Central memory CD8-positive, alpha-beta T cell (primary cell): Measurements from ENCODE around the gene SACM1L.
"Not testable (repeated sequence)": the region's sequence is repeated elsewhere in the genome, so short reads cannot be mapped to it uniquely, and the experiment has no call there.

ENCODE experiments used
- ATAC-seq: fragments of 150-1000 bp; cut with Tn5 transposase; replicated peaks from 2 replicates; pipeline ENCODE4 v1.10.0; 2022; ENCODE audit warnings: mild to moderate bottlenecking, moderate FRiP score, moderate number of reproducible peaks; ENCODE audit not compliant: poor library complexity, severe bottlenecking; ENCODE audit errors: extremely low read depth
- DNase-seq, 2 donors: peaks; one replicate each; pipeline ENCODE4 v3.0.0; 2021; ENCODE audit warnings: low spot score in 2 of 2
- H3K27ac Mint-ChIP-seq: one replicate; pipeline ENCODE4 v1.8.0; 2022; ENCODE audit warnings: low read depth, mild to moderate bottlenecking, moderate library complexity, mixed read lengths
- H3K27me3 Mint-ChIP-seq: one replicate; pipeline ENCODE4 v1.8.0; 2022; ENCODE audit warnings: mixed read lengths
- H3K36me3 Mint-ChIP-seq: one replicate; pipeline ENCODE4 v1.8.0; 2022; ENCODE audit warnings: mild to moderate bottlenecking, moderate library complexity, mixed read lengths; ENCODE audit not compliant: insufficient read depth
- H3K4me1 Mint-ChIP-seq: one replicate; pipeline ENCODE4 v1.8.0; 2022; ENCODE audit warnings: mixed read lengths
- H3K4me3 Mint-ChIP-seq: one replicate; pipeline ENCODE4 v1.8.0; 2022; ENCODE audit warnings: mild to moderate bottlenecking, moderate library complexity, mixed read lengths
- H3K9me3 Mint-ChIP-seq: one replicate; pipeline ENCODE4 v1.8.0; 2022; ENCODE audit warnings: mixed read lengths

Gene SACM1L

DNA sequence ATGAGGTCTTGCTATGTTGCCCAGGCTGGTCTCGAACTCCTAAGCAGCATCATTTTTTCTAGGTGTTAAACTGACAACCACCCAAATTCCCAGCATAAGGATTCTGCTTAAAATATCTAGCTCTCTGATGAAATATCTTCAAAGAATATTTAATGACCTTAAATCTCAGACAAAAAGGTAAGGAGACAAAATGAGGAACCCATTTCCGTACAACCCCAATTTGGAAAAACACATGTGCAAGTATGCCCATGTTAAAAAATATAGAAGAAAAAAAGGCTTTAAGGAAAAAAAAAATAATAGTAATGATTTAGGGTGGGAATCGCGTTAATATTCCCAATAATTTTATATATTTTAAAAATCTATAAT is 1.4 kb upstream of the SACM1L start:
- H3K4me3 Mint-ChIP-seq: peak overlapping the region; percentile 84
- no peak for ATAC-seq
- H3K4me1 Mint-ChIP-seq: peaks cover 50% of the 10 kb centered on the region
- H3K9me3 Mint-ChIP-seq: no peaks in the 10 kb centered on the region
- H3K27ac Mint-ChIP-seq: peak overlapping the region; percentile 99
- no peak for DNase-seq
- peaks cover 31% of the 10 kb centered on the region for H3K36me3 Mint-ChIP-seq
- no peaks in the 10 kb centered on the region for H3K27me3 Mint-ChIP-seq

DNA sequence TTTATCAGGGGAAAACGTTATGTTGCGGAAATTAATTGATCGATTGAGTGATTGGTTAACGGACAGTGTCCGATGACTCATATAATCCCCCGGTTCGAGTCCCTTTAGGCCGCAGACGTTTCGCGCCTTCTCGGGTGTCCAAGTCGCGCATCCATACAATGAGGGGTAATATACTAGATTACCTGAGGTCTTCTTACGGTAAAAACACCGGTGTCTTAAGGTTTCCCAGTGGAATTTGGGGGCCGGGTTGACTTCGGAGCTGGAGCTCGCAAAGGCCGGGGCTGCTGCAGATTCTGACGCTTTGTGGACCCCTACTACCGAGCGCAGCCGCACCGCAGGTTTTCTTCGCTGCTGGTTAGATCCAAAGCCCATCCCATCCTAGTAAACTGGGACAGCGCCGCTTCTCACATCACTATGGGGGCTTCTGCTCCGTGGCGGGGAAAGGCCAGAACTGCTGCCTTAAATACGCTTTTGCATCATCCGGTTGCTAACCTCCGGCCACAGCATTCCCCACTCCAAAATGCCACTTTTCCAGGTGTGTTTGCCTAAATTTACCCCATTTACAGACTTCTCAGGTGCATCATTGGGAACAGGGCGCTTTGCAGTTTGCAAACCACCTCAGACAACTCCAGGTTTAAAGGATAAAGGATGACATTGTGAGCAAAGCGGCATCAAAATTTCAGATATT is 858 bp upstream of the SACM1L start:
- H3K27me3 Mint-ChIP-seq: no peaks in the 10 kb centered on the region
- no peak for DNase-seq

DNA sequence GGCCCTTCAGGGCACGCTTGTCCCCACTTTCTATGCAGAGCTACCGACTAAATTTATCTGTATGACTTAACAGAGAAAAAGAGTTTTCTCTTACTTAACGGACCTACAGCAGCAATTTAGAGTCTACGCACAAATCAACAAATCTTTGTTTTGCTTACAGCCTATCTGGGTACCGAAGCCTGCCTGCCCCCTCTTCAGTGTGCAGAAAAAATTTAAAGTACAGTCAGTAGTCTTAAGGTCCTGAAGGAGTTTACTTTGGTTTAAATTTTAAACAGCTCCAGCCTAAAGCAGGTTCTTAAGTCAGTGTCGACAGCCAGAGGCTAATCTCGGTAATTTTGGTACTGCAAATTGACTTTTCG is 570 bp downstream of the SACM1L start:
- Mint-ChIP-seq H3K36me3 (peaks cover 46% of the 10 kb centered on the region), H3K4me3 (peak overlapping the region; percentile 84), H3K27ac (peak overlapping the region; percentile 99), H3K27me3 (no peaks in the 10 kb centered on the region), H3K4me1 (peaks cover 70% of the 10 kb centered on the region), H3K9me3 (no peaks in the 10 kb centered on the region)
- ATAC-seq (no peak), DNase-seq (no peak)

More for the DNA sequence above, 858 bp upstream of the SACM1L start:
- peak; percentile 1 for ATAC-seq
- peaks cover 56% of the 10 kb centered on the region for H3K4me1 Mint-ChIP-seq
- no peaks in the 10 kb centered on the region for H3K9me3 Mint-ChIP-seq
- peak overlapping the region; percentile 84 for H3K4me3 Mint-ChIP-seq
- H3K36me3 Mint-ChIP-seq: peaks cover 34% of the 10 kb centered on the region
- H3K27ac Mint-ChIP-seq: peak overlapping the region; percentile 99

DNA sequence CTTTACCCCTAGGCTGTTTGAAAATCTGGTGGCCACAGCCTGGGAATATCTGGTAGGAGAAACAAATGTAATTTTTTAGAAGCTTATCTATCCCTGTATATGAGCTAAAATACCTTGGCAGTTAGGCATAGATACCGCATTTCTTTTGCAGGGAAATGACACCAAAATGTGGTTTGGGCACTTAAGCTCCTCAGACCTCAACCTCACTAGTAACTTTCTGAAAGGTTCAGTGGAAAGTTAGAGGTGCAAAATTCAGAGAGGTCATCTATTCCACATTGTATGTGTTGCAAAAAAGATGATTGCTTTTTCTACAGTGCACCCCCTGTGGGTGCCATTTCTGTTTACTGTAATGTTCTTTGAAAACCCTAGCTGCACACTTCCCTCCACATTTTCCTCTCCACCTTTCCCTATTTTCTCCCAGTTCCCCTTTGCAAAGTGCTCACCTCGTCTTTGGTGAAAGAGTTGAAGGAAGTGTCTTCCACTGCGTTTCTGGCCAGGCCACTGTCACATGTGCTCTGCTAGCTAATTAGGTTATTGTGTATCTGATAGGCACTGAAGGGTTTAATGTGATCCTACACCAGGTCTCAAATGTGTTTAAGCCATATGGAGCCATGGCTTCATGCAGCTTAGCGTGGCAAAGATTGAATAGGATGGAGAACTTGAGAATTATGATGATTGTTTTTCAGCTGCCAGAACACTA is 1.3 kb downstream of the SACM1L start:
- DNase-seq (no peak), ATAC-seq (no peak)
- H3K4me1 Mint-ChIP-seq: peaks cover 75% of the 10 kb centered on the region
- peaks cover 49% of the 10 kb centered on the region for H3K36me3 Mint-ChIP-seq
- H3K27me3 Mint-ChIP-seq: no peaks in the 10 kb centered on the region
- no peaks in the 10 kb centered on the region for H3K9me3 Mint-ChIP-seq
- H3K27ac Mint-ChIP-seq: peak overlapping the region; percentile 99
- H3K4me3 Mint-ChIP-seq: peak overlapping the region; percentile 84

DNA sequence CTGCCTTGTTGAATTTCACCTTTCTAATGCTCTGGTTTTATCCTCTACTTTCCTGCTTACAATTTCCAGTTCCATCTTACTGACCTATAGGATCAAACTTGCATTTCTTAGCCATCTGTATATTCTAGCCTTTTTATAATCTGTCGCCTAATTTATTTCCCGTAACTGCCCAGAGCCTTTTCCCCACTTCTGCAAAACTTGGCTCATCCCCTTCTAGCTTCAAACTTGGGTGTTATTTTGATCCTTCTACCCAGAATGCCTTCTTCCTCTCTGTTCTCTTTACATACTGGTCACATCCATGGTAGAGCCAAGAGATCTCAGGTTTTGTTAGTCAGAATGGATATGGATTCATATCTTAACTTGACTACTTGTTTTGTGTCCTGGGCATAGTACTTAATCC is 2.6 kb downstream of the SACM1L start:
- no peak for ATAC-seq
- no peak for DNase-seq
- no peaks in the 10 kb centered on the region for H3K27me3 Mint-ChIP-seq
- peak overlapping the region; percentile 99 for H3K27ac Mint-ChIP-seq
- peaks cover 82% of the 10 kb centered on the region for H3K4me1 Mint-ChIP-seq
- H3K4me3 Mint-ChIP-seq: peak overlapping the region; percentile 84
- peaks cover 52% of the 10 kb centered on the region for H3K36me3 Mint-ChIP-seq
- no peaks in the 10 kb centered on the region for H3K9me3 Mint-ChIP-seq

DNA sequence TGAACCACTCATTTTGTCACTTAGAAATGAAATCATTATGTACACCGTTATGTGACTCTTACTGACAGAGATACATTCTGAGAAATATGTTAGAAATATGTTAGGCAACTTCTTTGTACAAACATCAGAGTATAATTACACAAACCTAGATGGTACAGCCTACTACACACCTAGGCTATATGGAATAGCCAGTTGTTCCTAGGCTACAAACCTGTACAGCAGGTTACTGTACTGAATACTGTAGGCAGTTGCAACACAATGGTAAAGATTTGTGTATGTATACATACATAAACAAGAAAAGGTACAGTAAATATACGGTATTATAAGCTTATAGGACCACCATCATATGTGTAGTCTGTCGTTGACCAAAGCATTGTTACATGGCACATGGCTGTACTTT is 3.7 kb downstream of the SACM1L start:
- Mint-ChIP-seq H3K27ac (peak overlapping the region; percentile 99), H3K4me3 (peak overlapping the region; percentile 84), H3K36me3 (peaks cover 59% of the 10 kb centered on the region), H3K4me1 (peaks cover 87% of the 10 kb centered on the region), H3K27me3 (no peaks in the 10 kb centered on the region), H3K9me3 (no peaks in the 10 kb centered on the region)
- no peak for ATAC-seq
- no peak for DNase-seq

DNA sequence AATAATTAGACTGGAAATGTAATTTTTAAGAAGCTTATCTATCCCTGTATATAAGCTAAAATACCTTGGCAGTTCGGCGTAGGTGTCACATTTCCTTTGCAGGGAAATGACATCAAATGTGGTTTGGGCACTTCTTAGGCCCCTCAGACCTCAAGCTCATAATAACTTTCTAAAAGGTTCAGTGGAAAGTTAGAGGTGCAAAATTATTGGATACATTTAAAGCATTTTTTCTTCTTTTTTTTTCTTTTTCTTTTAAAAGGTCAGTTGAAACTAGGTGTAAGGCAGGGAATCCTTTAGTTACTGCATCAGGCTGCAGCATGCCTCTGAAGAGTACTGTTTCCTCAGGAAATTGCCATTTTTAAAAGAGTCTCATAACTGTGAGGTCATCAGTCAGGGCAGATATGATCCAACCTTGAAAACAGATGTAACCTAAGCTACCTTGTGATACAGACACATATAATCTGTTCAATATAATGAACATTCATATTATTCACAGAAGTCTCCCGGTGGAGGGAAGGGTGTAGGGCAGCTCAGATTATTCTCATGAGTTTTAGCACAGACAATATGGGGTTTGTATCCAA is 4.8 kb downstream of the SACM1L start:
- Mint-ChIP-seq H3K4me1 (peaks cover 82% of the 10 kb centered on the region), H3K27ac (peak overlapping the region; percentile 99), H3K4me3 (peak overlapping the region; percentile 76), H3K9me3 (no peaks in the 10 kb centered on the region), H3K36me3 (peaks cover 50% of the 10 kb centered on the region), H3K27me3 (no peaks in the 10 kb centered on the region)
- DNase-seq (peak in 1 of 2 donors; percentile 36), ATAC-seq (peak; percentile 72)

DNA sequence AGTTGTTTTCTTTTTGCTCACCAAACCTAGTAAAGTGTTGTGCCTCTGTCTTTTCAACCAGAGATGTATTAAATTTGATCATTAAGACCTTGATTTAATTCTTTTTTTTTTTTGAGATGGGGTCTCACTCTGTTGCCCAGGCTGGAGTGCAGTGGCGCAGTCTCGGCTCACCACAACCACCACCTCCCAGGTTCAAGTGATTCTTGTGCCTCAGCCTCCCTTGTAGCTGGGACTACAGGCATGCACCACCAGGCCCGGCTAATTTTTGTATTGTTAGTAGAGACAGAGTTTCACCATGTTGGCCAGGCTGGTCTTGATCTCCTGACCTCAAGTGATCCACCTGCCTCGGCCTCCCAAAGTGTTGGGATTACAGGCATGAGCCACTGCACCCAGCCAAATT is 6.0 kb downstream of the SACM1L start:
- DNase-seq, ATAC-seq, H3K27me3 Mint-ChIP-seq, H3K9me3 Mint-ChIP-seq: not testable (repeated sequence)
- peak overlapping the region; percentile 99 for H3K27ac Mint-ChIP-seq
- peak overlapping the region; percentile 76 for H3K4me3 Mint-ChIP-seq
- H3K4me1 Mint-ChIP-seq: peaks cover 82% of the 10 kb centered on the region
- peaks cover 43% of the 10 kb centered on the region for H3K36me3 Mint-ChIP-seq

DNA sequence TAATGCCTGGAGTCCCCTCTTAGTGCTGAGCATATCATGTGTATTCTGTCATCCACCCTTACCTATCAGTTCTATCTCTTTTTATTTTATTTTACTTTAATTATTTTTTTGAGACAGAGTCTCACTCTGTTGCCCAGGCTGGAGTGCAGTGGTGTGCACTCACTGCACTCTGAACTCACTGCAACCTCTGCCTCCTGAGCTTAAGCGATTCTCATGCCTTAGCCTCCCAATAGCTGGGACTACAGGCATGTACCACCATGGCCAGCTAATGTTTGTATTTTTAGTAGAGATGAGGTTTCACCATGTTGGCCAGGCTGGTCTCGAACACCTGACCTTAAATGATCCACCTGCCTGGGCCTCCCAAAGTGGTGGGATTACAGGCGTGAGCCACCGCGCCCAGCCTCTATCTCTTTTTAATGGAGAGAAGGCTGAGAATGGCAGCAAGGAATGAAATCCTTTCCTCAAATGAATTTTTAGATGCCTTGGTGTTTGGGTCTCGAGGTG is 11.4 kb downstream of the SACM1L start:
- no peaks in the 10 kb centered on the region for H3K27me3 Mint-ChIP-seq
- H3K4me3 Mint-ChIP-seq: no peak overlapping the region
- DNase-seq: no peak
- H3K36me3 Mint-ChIP-seq: peaks cover 29% of the 10 kb centered on the region
- no peaks in the 10 kb centered on the region for H3K9me3 Mint-ChIP-seq
- ATAC-seq: no peak
- peak overlapping the region; percentile 10 for H3K27ac Mint-ChIP-seq
- peaks cover 54% of the 10 kb centered on the region for H3K4me1 Mint-ChIP-seq

DNA sequence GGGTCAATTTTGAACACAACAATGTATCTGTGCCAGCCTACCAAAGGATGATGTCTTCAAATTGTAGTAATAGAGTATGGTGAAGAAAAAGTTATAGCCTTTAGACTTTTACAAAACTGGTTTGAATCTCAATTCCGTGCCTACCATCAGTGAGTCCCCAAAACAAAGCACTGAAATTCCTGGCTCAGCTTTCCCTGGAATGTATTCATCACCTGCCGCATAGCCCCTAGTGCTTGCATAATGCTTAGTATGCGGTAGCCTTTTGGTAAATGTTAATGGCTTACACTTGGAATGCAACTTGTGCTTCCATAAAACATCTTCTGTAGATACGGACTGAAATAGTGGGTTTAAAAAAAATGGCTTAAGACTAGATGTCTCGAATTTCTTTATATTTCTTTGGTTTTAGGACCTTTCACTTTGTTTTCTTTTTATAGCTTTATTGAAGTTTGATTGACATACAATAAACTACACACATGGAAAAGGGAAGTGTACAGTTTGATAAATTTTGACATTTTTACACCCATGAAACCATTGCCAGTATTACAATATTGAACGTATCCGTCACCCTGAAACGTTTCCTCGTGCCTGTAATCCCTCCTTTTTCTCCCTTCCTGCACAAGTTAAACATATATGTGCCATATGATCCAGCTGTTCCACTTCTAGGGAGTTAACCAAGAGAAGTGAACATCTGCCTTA is 12.1 kb downstream of the SACM1L start:
- peak overlapping the region; percentile 24 for H3K27ac Mint-ChIP-seq
- H3K4me3 Mint-ChIP-seq: no peak overlapping the region
- peaks cover 53% of the 10 kb centered on the region for H3K4me1 Mint-ChIP-seq
- ATAC-seq (no peak), DNase-seq (no peak)
- H3K36me3 Mint-ChIP-seq: peaks cover 32% of the 10 kb centered on the region
- no peaks in the 10 kb centered on the region for H3K27me3 Mint-ChIP-seq
- no peaks in the 10 kb centered on the region for H3K9me3 Mint-ChIP-seq

DNA sequence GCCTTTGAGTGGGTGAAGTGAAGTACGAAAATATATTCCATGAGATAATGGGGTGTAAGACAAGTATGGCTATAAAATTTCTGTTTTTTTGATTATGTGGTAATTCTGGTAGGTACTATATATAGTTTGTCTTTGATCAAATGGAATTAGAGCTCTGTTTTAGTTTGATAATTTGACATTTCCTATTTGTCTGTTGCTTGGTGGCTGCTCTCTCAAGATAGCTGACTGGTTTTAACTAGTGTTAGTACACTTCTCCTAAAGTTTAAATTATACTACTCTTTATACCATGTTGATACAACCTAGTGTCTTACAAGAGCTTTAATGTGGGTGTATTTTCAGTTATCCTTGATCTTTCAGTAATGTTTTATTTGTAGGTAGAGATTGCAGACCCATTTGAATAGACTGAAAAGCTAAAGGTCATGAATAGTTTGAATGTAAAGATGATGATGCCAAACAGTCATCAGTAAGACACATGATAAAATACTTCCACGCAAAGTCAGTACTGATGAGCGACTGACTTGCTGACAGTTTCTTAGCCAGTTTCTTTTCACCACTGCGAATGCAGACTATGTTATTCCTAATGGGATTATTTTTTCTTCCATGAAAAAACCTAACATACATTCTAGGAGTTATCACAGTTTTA is 15.2 kb downstream of the SACM1L start:
- H3K27me3 Mint-ChIP-seq: no peaks in the 10 kb centered on the region
- DNase-seq (no peak), ATAC-seq (no peak)
- H3K36me3 Mint-ChIP-seq: peaks cover 42% of the 10 kb centered on the region
- no peak overlapping the region for H3K4me3 Mint-ChIP-seq
- H3K9me3 Mint-ChIP-seq: no peaks in the 10 kb centered on the region
- peaks cover 44% of the 10 kb centered on the region for H3K4me1 Mint-ChIP-seq
- H3K27ac Mint-ChIP-seq: peak overlapping the region; percentile 22
